HG03196 (cell line): ENCODE measurements around the gene PCDH1.
"Not testable (repeated sequence)": the region's sequence is repeated elsewhere in the genome, so short reads cannot be mapped to it uniquely, and the experiment has no call there.

Experiments
- ATAC-seq: cut with Tn5 transposase; IDR thresholded peaks from one replicate; pipeline ENCODE4 v1.9.1; 2021; ENCODE audit not compliant: unreplicated experiment

Gene PCDH1

GRCh38 chr5:141839015-141839513 is 39.1 kb downstream of the PCDH1 start:
- no peak for ATAC-seq

DNA sequence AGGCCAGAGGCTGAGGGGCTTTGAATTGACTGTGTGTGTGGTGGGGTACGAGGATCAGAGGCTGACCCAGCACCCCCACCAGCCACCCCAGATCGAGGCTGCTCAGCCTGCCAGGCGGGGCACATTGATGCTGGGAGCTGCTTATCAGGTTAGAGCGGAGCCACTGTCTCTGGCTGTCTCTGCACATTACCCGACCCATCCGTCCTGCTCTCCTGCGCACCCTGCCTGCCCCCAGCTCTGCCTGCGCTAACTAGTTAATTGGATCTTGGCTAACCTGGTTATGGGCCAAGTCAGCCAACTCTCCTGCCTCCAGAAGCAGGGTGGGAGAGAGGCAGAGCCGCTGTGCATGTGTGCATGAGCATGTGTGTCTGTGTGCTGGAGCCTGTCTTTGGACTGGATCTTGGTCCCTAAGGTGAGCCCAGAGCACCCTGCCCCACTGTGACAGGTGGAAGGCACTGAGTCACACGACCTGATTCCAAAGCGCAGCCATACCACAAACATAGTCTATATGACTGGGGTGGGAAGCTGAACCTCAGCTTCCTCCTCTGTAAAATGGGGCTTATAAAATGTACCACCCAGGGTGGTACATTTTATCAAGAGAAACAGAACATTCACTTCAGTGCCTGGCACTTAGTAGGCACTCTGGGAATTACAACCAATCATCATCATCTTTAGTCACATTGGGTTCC is 39.7 kb downstream of the PCDH1 start:
- ATAC-seq: no peak

DNA sequence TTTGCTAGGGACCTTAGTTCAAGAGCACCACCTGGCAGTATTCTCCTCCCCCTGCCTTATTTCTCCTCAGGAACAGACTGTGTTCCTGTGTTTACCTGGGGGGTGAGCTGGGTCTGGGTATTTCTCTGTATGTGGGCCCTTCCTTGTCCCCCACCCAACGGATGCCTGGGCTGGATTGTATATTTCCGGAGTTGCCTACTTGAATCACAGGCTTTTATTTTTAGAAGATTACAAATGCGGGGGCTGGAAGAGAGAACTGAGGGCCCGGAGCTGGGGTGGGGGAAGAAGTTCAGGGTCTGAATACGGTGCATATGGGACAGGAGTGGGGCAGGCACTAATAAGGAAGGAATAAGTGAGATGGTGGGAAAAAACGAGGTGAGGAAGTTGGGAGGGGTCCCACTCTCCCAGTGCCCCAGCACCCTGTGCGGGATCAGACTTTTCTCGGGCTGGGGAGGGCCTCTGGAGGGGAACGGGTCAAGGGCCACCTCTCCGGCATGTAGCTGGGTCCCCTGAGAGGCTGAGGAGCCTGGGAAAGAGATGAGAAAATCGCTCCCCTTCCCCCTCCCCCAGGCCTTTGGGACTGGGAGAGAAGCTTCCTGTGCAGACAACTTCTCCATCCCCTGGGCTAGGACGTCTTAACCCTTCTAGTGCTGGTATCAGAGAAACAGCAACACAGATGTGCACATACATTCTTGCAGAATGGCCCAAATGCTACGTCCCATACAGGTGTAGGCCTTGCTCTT is 42.1 kb downstream of the PCDH1 start:
- ATAC-seq: no peak

DNA sequence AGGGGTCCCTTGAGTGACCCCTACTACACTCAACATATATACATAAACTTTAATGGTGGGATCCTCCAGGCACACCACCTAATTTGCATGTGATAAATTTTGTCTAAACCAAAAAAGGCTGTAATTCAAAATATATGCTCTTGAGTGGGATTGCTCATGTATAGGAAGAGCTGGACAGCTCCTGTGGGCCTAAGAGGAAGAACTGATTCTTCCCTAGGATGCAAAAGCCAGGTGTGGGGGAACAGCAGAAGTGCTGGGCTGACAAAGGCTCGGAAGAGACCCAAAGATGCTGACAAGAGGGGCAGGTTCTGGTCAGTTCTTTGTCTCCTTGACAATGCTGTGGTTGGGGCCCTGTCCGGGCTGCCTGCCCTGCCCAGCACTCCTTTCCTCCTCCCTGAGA is 43.9 kb downstream of the PCDH1 start:
- ATAC-seq: no peak

DNA sequence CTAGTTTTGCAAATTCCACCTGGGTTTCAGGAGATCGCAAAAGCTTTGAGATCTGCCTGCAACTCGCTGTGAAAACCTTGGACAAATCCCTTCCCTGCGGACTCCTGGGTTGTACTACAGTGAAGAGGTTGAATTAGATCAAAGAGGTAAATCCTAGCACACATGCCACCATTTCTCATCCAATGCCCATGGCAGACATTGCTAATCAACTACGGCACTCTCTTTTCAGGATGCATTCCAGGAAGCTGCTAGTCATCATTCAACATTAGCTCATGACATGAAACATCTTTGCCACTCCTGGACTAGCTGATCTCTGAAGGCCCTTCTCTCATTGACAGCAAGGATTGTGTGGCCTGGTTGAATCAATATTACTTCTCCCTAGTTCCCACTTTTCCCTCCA is 46.1 kb downstream of the PCDH1 start:
- no peak for ATAC-seq

GRCh38 chr5:141828162-141828561 is 50.0 kb downstream of the PCDH1 start:
- ATAC-seq: no peak

- no peak for ATAC-seq
Measured at GRCh38 chr5:141826674-141827073, 51.5 kb downstream of the PCDH1 start.

DNA sequence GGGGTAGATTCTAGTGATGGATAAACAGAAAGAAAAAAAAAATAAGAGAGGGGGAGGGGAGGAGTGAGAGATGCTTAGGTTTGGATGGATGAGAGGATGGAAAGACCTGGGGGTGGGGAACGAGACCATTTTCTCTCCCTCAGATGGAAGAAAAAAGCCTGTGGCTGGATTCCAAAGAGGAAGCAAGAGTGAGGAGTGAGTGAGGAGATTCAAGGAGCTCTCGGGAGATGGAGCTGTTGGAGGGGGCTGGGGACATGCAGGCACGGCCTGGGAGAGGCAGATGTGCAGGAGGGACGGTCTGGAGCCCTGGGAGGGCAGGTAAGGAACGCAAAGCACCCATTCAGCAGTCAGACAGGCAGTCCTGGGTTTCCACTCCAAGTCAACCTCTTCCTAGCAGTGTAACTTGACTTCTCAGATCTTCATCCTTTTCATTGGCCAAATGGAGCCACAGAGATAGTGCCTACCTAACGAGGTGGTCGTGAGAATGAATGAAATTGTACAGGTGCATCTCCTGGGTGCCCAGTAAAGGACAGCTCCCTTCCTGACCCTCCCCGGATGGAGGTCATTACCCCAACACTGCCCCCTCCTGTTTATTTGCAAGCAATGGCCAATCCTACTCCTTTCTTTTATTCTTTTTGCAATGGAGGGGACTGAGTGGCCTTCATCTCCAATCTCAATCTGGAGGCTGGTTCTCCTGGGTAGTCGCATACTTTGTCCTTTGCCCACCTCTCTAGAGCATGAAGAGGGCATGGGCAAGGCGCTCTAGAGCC is 52.2 kb downstream of the PCDH1 start:
- no peak for ATAC-seq

GRCh38 chr5:141825241-141825671 is 53.0 kb downstream of the PCDH1 start:
- ATAC-seq: no peak

- ATAC-seq: no peak
Measured at GRCh38 chr5:141824717-141825116, 53.5 kb downstream of the PCDH1 start.

GRCh38 chr5:141823056-141823455 is 55.2 kb downstream of the PCDH1 start:
- ATAC-seq: no peak

DNA sequence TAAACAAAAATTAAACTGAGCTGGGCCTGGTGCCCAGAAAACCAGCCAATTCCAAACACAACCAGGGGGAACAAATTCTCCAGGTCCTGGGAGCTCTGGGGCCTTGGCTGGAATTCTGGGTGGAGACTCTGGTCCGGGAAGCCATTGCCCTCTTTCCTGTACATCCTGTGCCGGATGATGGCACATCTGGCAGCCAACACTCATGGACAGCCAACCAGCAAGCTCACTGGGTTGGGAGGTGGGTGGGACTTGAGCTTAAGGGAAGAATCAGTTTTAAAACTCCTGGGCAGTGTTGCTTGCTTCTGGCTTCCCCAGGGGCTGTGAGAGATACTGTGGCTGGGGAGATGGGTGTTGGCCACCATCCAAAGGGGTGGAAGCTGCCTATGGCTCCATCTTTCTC is 56.1 kb downstream of the PCDH1 start:
- no peak for ATAC-seq

DNA sequence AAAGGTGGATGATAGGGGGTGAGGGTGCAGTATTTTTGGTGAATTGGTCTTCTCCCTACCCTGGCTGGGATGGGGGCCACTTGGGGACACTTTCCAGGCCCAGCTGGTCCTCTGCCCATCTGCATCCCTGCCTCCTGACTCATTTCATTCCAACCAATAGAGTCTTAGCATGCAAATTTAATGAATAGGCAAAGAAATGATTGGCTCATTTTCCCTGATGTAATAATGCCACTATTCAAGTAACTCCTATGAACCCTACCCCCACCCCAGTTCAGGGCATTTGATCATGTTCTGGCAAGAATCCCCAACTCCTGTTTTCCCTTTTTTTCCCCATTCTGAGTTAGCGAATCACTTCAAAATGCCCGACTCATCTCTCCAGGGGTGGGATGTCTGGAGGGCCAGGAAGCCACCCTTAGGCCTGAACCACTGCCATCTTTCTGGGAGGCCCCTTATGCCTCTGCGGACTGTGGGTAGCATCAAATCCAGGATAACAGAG is 56.7 kb downstream of the PCDH1 start:
- no peak for ATAC-seq

- not testable (repeated sequence) for ATAC-seq
Measured at GRCh38 chr5:141820686-141821085, 57.5 kb downstream of the PCDH1 start.

GRCh38 chr5:141817631-141818030 is 60.6 kb downstream of the PCDH1 start:
- no peak for ATAC-seq

DNA sequence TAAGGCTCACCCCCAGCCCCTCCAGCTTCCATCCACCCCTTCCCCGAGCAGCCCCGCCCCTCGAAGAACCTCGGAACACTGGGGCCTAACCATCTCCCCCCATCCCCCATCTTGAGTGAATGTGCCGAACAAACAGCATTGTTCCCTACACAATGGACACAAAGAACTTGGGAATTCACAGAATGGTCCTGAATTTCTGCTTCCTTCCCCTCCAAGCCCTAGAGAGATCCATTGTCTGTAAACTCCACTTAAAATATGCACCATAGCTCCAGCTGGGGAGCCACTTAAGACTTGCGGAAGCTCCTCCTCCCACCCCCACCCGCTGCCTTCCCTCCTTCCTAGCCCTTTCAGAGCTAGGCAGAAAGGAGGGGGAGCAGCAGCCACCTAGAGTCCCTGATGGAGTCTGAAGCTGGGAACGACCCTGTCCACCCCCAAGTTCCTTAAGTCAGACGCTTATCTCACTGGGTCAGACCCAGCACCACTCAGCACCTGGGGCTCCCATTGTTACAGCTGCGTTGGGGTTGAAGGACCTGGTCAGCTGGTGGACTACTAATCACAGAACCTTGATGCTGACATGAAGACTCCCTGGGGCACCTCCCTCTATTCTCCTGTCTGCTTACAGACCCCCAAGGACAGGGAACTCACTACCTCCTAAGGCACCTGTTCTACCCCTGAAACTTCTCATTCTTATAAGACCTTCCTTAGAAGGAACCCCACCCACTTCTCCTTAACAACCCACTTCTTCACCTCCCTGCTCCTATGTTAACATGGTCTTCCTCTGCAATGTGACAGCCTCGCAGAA is 61.4 kb downstream of the PCDH1 start:
- ATAC-seq: no peak

DNA sequence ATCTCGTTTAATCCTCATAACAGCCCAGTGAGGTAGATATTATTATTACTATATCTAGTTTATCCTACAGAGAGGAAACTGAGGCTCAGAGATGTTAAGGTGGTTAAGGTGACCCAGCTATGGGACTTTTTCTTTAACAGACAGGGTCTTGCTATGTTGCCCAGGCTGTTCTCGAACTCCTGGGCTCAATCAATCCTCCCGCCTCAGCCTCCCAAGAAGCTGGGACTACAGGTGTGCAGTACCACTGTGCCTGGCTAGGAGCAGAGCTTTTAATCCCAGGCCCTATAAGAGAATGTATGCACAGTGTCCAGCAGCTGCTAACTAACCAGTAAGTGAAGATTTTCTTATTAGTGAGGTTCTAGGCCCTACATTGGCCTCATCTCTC is 62.4 kb downstream of the PCDH1 start:
- no peak for ATAC-seq

DNA sequence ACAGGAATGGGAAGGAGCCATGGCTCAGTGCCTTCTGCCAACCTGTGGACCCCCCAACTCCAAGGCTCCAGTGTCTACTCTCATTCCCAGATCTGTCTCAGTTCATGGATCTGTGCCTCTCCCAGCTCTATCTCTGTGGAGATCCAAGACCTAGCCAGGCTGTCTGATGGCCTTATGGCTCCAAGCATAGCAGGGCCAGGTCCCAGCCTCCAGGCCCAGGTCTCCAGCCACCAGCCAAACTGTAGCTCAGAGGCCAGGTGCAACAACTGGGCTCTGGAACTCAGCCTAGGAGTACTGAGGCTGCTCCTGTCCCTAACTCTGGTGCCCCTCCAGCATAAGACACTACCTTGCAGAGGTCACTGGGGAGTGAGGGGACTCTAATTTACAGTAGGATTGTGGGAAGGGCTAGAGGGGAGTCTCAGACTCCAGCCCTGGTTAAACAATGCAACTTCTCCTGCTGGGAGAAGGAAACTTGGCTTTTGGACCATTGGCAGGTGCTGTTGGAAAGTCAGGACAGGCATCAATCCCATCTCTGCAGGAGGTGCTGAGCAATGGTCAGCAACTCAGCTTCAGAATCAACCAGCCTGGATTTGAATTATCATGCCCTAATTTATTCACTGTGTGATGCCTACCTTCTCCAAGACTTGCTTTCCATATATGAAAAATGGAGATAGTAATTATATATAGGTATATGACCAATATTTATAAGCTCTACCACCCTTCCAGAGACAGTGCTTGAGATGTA is 63.0 kb downstream of the PCDH1 start:
- no peak for ATAC-seq

DNA sequence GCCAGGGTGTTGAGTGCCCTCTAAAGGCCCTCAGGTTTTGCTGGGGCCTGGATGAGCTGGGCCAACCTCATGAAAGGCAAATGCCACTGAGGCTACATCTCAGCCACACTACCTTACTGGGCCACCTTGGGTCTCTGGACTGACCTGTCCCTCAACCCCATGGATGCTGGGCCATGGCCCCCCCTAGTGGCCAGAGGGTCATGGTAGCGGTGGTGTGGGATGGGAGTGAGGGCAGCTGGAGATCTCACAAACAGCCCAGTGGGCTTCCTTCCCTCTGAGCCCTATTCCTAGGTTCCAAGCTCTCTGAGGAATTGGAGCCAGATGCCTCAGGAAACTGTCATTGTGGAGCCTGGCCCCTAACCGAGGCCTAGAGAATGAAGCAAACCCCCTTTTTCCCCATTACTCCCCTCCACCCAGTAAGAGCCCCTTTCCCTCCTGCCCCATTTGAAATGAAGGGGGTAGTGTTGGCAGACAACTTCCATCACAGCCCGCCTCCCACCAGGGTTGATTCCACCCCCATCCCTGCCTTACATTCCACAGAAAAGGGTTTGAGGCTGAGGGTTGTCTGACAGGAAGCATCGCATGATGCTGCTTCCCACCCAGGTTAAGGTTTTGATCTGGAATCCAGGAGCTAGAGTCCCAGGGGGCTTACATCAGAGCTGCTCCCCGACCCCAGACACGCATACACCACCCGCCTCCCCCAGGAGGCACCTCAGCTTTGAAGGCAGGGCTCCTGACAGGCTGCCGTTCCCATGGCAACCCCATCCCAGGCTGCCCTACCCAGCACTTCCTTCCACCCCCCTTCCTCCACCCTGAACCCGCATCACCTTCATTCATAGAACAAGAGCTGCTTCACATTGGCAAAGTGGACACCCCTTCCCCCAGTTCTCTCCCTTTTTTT is 63.9 kb downstream of the PCDH1 start:
- ATAC-seq: no peak
